HG02840 (cell line): ENCODE measurements around the gene FURIN.

Source experiments
- ATAC-seq: cut with Tn5 transposase; IDR thresholded peaks from one replicate; pipeline ENCODE4 v1.9.1; 2021; ENCODE audit warnings: mild to moderate bottlenecking, moderate library complexity, moderate number of reproducible peaks; ENCODE audit not compliant: unreplicated experiment, low FRiP score

FURIN gene

DNA sequence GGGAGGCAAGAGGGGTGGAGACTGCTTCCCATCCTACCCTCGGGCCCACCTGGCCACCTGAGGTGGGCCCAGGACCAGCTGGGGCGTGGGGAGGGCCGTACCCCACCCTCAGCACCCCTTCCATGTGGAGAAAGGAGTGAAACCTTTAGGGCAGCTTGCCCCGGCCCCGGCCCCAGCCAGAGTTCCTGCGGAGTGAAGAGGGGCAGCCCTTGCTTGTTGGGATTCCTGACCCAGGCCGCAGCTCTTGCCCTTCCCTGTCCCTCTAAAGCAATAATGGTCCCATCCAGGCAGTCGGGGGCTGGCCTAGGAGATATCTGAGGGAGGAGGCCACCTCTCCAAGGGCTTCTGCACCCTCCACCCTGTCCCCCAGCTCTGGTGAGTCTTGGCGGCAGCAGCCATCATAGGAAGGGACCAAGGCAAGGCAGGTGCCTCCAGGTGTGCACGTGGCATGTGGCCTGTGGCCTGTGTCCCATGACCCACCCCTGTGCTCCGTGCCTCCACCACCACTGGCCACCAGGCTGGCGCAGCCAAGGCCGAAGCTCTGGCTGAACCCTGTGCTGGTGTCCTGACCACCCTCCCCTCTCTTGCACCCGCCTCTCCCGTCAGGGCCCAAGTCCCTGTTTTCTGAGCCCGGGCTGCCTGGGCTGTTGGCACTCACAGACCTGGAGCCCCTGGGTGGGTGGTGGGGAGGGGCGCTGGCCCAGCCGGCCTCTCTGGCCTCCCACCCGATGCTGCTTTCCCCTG lies 13.8 kb downstream of the FURIN start:
- no peak for ATAC-seq

DNA sequence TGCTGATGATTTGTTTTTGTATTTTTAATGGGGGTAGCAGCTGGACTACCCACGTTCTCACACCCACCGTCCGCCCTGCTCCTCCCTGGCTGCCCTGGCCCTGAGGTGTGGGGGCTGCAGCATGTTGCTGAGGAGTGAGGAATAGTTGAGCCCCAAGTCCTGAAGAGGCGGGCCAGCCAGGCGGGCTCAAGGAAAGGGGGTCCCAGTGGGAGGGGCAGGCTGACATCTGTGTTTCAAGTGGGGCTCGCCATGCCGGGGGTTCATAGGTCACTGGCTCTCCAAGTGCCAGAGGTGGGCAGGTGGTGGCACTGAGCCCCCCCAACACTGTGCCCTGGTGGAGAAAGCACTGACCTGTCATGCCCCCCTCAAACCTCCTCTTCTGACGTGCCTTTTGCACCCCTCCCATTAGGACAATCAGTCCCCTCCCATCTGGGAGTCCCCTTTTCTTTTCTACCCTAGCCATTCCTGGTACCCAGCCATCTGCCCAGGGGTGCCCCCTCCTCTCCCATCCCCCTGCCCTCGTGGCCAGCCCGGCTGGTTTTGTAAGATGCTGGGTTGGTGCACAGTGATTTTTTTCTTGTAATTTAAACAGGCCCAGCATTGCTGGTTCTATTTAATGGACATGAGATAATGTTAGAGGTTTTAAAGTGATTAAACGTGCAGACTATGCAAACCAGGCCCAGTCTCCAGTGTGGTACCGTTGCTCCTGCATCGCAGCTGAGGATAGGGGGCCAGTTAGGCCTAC lies 14.6 kb downstream of the FURIN start:
- no peak for ATAC-seq

DNA sequence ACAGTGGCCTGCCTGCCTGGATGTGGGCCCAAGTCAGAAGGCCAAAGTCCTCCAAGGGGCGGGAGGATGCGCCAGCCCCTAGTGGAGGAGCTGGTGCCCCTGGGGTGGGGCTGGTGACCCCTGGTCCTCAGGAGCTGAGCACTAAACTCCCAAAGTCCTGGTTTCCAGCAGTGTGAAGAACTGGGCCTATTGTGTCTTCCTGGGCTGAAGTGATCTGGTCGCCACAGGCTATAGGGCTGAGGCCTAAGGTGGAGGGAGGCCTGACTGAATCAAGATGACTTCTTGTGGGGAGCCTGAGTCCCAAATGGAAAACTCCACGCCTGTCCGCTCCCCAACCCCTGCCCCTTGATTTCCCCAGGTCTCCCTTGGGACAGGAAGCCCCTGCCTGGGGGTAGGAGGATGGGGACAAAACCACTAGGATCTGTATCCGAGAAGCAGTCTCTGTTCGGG lies 15.2 kb downstream of the FURIN start:
- ATAC-seq: no peak

DNA sequence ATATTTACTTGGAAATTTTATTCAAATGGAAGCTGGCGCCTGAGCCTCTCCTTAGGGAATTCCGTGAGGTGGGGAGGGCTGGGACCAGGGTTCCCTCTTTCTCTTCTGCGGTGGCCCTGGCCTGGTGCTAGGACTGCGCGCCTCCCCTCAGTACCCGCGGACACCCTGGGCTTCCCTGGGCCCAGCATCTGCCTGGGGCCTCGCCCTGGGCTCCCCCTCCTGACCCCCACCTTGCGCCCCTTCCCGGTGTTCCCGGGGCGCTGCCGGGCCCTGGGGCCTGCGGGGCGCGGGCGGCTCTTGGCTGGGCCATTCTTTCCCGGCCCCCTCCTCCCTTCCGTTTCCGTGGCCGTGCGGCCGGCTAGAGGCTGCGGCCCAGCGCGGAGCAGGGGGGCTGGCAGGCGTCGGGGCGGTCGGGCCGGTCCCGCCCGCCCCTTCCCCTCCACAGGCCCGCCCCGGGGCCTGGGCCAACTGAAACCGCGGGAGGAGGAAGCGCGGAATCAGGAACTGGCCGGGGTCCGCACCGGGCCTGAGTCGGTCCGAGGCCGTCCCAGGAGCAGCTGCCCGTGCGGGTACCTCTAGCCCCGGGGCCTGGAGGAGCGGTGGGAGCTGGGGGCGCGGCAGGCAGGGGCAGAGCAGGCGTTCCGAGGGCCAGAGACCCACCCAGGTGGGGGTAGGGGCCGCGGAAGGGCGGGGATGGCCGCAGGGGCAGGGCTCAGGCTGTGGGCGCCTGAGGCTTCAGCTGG lies 15.8 kb downstream of the FURIN start, which contains the start of gene FES:
Gene FES, plus strand, starts transcription at position 529 of the 743 bp plus-strand sequence. CDS start 542 bp downstream, outside the sequence.
- no peak for ATAC-seq

DNA sequence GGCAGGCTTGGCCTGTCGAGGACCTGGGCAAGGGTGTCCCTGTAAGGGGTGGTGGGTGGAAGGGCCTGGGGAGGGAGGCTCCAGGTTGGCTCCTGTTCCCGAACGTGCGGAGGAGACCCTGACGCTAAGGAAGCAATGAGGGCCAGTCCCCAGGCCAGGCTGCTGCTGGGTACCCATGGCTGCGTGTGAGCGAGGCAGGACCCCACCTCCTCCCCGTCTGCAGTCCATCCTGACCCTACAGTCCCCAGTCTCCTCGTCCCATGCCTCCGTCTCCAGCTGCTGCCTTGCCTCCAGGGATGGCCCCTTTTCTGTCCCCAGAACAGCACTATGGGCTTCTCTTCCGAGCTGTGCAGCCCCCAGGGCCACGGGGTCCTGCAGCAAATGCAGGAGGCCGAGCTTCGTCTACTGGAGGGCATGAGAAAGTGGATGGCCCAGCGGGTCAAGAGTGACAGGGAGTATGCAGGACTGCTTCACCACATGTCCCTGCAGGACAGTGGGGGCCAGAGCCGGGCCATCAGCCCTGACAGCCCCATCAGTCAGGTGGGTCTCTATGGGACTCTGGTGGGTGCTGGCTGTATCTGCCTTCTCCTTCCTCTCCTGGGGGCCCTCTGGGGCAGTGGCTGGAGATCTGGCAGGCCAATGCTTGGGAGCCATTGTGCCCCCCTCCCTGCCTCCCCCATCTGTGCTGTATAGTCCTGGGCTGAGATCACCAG lies 16.5 kb downstream of the FURIN start:
- ATAC-seq: no peak

DNA sequence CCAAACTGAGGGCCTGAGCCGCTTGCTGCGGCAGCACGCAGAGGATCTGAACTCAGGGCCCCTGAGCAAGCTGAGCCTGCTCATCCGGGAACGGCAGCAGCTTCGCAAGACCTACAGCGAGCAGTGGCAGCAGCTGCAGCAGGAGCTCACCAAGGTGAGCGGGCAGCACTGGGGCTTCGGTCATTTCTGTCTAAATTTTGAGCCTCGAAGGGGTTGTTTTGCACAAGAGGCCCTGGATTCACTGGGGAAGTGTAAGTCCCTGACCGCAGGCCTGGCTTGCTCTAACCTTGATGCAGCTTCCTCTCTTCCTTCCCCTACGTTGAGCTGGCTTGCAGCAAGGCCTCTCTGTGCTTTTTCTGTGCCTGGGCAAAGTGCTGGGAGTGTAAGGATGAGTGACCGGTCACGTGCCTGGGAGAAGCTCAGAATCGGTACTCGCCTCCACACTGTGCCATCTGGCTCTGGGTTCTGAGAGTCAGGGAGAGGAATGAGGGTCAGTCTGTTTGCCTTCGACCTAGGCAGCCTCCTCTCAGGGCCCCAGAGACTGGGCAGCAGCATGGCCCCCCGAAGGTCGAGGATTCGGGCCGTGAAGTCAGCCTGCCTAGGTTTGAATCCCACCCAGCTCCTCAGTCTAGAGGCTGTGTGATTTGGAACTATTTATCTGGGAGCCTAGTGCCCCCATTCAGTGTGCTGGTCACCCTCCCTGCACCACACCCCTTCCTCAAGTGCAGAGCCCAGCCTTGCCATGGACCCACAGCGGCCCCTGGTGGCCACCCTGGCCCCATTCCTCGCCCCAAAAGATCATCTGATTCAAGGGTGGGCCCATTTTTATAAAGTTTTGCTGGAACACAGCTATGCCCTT lies 17.3 kb downstream of the FURIN start:
- ATAC-seq: no peak

DNA sequence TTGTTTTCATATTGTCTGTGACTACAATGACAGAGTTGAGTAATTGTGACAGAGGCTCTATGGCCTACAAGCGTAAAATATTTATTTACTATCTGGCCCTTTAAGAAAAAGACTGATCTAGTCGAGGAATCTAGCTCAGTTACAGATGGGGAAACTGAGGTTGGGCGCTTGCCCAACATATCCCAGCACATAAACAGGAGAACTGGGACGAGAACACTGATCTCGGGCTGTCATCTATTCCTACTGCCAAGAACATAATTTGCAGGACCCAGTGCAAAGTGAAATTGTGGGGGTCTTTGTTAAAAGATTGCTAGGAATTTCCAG lies 17.9 kb downstream of the FURIN start:
- no peak for ATAC-seq

DNA sequence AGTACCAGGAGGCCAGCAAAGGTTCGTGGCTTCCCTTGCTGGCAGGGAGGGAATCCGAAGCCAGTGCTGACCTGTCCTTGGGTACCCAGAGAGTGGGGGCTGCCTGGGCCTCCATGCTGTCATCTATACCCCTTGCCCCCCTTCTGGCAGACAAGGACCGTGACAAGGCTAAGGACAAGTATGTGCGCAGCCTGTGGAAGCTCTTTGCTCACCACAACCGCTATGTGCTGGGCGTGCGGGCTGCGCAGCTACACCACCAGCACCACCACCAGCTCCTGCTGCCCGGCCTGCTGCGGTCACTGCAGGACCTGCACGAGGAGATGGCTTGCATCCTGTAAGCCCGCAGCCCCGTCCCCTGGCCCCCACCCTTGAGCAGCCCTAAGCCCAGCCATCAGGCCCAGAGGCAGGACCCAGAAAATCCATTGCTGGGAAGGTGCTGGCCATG lies 18.7 kb downstream of the FURIN start:
- no peak for ATAC-seq

DNA sequence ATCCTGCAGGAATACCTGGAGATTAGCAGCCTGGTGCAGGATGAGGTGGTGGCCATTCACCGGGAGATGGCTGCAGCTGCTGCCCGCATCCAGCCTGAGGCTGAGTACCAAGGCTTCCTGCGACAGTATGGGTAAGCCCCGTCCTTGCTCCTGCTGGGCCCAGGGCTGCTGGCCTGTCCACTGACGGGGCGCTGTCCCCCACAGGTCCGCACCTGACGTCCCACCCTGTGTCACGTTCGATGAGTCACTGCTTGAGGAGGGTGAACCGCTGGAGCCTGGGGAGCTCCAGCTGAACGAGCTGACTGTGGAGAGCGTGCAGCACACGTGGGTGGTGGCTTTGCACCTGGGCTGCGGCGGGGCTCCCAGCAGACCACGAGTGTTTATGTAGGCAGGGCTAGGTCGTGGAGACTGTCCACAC lies 20.9 kb downstream of the FURIN start:
- ATAC-seq: no peak

DNA sequence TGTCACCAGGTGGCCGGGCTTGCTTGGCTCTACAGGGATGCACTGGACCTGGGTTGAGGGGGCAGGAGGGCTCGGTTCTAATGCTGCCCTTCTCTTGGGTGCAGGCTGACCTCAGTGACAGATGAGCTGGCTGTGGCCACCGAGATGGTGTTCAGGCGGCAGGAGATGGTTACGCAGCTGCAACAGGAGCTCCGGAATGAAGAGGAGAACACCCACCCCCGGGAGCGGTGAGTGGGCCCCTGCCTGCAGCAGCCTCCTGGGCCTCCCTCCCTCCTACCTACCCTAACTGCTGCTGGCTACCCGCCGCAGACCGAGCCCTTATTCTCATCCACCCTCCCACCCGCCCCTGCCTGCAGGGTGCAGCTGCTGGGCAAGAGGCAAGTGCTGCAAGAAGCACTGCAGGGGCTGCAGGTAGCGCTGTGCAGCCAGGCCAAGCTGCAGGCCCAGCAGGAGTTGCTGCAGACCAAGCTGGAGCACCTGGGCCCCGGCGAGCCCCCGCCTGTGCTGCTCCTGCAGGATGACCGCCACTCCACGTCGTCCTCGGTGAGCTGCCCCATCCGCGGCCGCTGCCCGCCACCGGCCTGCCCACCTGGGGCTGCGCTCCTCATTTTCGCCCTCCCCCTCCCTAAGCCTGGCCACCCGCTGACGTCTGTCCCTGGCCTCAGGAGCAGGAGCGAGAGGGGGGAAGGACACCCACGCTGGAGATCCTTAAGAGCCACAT lies 21.5 kb downstream of the FURIN start:
- no peak for ATAC-seq

DNA sequence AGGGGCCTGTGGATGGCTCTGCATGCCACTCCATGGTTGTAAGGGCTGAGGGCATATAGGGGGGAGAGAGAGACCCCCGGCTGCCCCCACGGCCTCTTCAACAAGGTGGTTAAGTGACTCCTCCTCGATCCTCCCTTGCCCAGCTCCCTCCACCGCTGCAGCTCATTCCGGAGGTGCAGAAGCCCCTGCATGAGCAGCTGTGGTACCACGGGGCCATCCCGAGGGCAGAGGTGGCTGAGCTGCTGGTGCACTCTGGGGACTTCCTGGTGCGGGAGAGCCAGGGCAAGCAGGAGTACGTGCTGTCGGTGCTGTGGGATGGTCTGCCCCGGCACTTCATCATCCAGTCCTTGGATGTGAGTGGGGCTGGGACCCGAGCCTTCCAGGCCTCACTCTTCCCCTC lies 22.5 kb downstream of the FURIN start:
- no peak for ATAC-seq

DNA sequence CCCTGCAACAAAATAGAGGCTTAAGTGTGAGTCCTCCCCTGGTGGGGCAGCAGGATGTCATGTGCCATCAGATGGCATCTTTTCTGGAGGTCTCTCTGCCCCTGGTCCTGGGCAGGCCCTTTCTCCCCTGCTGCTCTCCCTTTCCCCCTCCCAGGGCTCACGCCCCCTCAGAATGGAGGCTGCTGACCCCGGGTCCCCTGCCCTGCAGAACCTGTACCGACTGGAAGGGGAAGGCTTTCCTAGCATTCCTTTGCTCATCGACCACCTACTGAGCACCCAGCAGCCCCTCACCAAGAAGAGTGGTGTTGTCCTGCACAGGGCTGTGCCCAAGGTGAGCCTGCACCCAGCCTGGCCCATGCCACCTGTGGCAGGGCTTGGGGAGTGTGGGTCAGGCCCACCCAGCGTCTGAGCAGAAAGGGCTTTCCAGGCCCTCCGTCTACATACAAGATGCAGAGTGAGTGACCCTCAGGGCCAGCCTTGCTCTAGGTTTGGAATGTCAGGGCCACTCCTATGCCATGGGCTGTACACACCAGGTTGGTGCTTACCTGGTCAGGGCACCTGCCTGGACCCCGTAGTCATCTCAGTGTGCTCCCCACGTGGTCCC lies 23.1 kb downstream of the FURIN start:
- ATAC-seq: no peak

DNA sequence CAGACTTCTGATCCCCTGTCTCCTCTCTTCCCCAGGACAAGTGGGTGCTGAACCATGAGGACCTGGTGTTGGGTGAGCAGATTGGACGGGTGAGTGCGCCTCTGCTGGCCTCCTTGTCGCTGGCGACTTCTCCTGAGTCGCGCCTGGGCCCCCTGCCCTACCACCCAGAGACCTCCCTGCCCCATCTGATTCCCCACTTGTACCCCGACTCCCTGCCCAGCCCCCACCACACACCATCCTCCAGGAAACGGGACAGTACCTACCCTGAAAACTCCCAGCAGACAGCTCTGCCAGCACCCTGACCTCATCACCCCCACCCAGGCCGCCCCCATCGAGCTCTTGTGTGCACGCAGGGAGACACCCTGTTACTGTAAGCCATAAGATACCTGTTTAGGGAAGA lies 23.6 kb downstream of the FURIN start:
- no peak for ATAC-seq

DNA sequence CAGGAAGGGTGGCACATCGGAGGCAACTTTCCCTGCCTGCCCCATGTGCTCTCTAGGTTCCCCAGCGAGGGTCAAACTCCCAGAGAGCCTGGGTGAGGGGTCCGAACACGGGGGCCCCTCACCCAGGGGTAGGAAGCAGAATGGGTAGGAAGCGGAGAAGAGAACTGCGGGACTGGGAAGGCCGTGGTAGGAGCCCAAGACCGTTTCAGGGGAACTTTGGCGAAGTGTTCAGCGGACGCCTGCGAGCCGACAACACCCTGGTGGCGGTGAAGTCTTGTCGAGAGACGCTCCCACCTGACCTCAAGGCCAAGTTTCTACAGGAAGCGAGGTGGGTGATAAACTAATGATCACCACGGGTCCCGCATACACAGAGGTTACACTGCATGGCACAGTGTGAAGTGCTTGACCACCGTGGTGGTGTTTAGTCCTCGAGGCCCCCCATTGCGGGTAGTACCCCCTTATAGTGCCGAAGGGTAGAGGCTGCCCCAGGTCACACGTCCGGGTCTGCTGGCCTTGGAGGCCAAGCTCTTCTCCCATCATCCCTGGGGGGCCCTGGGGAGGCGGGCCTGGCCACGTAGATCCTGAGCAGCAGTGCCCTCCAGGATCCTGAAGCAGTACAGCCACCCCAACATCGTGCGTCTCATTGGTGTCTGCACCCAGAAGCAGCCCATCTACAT lies 24.2 kb downstream of the FURIN start:
- no peak for ATAC-seq

DNA sequence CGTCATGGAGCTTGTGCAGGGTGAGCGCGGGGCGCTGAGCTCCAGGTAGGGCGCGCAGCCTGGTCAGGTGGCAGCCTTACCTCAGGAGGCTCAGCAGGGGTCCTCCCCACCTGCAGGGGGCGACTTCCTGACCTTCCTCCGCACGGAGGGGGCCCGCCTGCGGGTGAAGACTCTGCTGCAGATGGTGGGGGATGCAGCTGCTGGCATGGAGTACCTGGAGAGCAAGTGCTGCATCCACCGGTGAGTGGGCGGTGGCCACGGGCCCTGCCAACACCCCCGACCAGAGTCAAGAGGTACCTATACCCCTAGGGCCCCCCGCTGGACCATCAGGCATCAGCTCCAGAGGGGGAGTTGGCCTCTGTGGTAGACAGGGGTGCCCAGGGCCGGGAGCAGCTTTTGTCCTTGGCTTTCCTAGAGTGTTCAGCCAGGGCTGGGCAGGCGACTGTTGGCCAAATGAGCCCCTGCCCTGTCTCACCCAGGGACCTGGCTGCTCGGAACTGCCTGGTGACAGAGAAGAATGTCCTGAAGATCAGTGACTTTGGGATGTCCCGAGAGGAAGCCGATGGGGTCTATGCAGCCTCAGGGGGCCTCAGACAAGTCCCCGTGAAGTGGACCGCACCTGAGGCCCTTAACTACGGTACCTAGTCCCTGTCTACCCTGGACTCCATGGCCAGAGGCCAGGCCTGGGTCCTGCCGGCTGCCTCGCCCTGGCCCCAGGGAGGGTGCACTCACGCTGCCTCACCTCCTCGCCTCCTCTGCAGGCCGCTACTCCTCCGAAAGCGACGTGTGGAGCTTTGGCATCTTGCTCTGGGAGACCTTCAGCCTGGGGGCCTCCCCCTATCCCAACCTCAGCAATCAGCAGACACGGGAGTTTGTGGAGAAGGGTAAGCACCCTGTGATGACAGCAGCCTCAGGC lies 25.0 kb downstream of the FURIN start:
- no peak for ATAC-seq

DNA sequence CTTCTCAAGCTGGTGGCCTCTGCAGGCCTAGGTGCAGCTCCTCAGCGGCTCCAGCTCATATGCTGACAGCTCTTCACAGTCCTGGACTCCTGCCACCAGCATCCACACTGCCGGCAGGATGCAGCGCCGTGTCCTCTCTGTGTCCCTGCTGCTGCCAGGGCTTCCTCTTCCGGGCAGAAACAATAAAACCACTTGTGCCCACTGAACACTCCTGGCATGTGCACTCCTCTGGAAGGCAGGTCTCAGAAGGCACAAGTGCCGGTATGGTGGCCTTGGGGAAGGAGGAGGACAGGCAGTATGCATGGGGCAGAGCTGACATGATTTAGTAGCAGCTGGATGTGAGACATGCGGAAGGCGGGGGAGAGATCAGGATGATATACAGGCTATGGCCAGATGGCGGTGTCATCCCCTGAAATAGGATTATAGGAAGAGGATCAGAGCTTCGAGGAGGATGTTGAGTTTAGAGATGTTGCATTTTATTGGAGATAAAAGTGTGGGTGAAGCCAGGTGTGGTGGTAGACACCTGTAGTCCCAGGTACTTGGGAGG lies 27.3 kb downstream of the FURIN start:
- no peak for ATAC-seq

DNA sequence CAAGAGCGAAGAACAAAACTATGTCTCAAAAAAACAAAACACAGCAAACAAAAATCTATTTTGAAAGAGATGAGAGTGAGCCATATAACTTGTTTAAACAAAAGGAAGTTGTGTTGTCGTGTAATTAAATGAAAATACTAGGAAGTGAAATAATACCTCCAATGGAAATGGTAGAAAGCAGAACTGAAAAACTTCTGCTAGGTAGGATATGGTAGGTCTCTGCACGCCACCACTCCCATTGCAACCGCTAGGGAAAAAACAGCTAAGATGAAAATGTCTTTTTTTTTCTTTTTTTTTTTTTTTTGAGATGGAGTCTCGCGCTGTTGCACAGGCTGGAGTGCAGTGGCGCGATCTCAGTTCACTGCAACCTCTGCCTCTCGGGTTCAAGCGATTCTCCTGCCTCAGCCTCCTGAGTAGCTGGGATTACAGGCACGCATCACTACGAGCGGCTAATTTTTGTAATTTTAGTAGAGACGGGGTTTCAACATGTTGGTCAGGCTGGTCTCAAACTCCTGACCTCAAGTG lies 28.8 kb downstream of the FURIN start:
- ATAC-seq: peak; percentile 57
